A549 (cell line): ENCODE data around the gene TMOD4. TPM values are rescaled to one million over a fixed set of nuclear protein-coding genes. Genes with fewer than 3 reads are reported as not detected.

Experiments
- ATAC-seq, 2 experiments: fragments of 200-7000 bp in 1 of 2; fragments of >200 bp in 1 of 2; cut with Nextera tagmentation in 1 of 2; cut with Tn5 transposase in 1 of 2; 3 replicates each; pipeline versions ENCODE4 v1.8.0 to v1.9.1; 2018 to 2020; ENCODE audit warnings: mild to moderate bottlenecking in 1 of 2, moderate library complexity in 1 of 2
- CTCF ChIA-PET: fragments of 300-600 bp; sonication (Branson Sonifier 250); formaldehyde crosslinking; extraction: SDS; loops from one replicate; lab custom pipeline; 2021; ENCODE audit warnings: antibody characterized with exemption, inconsistent platforms; lab: Yijun Ruan, JAX
- POLR2A ChIA-PET: fragments of 350-600 bp; formaldehyde crosslinking; extraction: SDS; loops from one replicate; lab custom pipeline; 2021; ENCODE audit warnings: antibody characterized with exemption, inconsistent platforms; lab: Yijun Ruan, JAX
- DNase-seq, 2 experiments: peaks; one replicate each; pipeline versions ENCODE4 v3.0.0 to v3.0.0-alpha.2; 2011 to 2016; ENCODE audit warnings: low read depth in 1 of 2, low spot score in 1 of 2
- FAIRE-seq: peaks from 2 replicates; lab custom pipeline; 2011; peaks lifted over from hg19 to GRCh38; lab: Jason Lieb, UNC
- H3K27ac ChIP-seq, 2 experiments: fragments of >200 bp; sonication (Bioruptor Twin); formaldehyde crosslinking; 3 replicates each; pipeline ENCODE4 v1.5.1; 2016 to 2017
- H3K4me1 ChIP-seq: fragments of >200 bp; sonication (Bioruptor Twin); formaldehyde crosslinking; 3 replicates; pipeline ENCODE4 v1.6.1; 2016
- H3K4me2 ChIP-seq: fragments of >200 bp; sonication (Bioruptor Twin); formaldehyde crosslinking; 3 replicates; pipeline ENCODE4 v1.6.1; 2016
- H3K4me3 ChIP-seq: fragments of >200 bp; sonication (Bioruptor Twin); formaldehyde crosslinking; 3 replicates; pipeline ENCODE4 v1.5.1; 2016
- H3K9me3 ChIP-seq: fragments of >200 bp; sonication (Bioruptor Twin); formaldehyde crosslinking; 3 replicates; pipeline ENCODE4 v1.6.1; 2016
- CBX2 ChIP-seq: fragments of 200-600 bp; sonication (generic); IDR thresholded peaks from 2 replicates; pipeline ENCODE4 v1.6.1; 2016; ENCODE audit warnings: low read depth, mild to moderate bottlenecking, borderline replicate concordance
- CHD2 ChIP-seq: fragments of 150-350 bp; IDR thresholded peaks from 2 replicates; pipeline ENCODE4 v1.6.1; 2014; ENCODE audit warnings: low read length; ENCODE audit not compliant: partially characterized antibody
- FOSB ChIP-seq: fragments of 250-450 bp; sonication (Bioruptor Pico); IDR thresholded peaks from 2 replicates; pipeline ENCODE4 v1.5.0; 2020; ENCODE audit warnings: mild to moderate bottlenecking, moderate library complexity
- HDAC2 ChIP-seq: fragments of 200-600 bp; sonication (generic); IDR thresholded peaks from 2 replicates; pipeline ENCODE4 v1.6.1; 2016
- HOXB5 ChIP-seq: fragments of 250-450 bp; sonication (Bioruptor Pico); IDR thresholded peaks from 2 replicates; pipeline ENCODE4 v1.5.0; 2020; ENCODE audit warnings: mild to moderate bottlenecking, moderate library complexity
- NFE2L2 ChIP-seq: fragments of 150-350 bp; conservative IDR thresholded peaks from 2 replicates; pipeline ENCODE4 v1.6.1; 2014; ENCODE audit warnings: low read length
- NR3C1 ChIP-seq: fragments of >200 bp; sonication (Bioruptor Twin); formaldehyde crosslinking; IDR thresholded peaks from 3 replicates; pipeline ENCODE4 v1.6.1; 2017
- PHF8 ChIP-seq: fragments of 200-600 bp; sonication (generic); IDR thresholded peaks from 2 replicates; pipeline ENCODE4 v1.6.1; 2016; ENCODE audit warnings: low read depth, mild to moderate bottlenecking, antibody characterized with exemption, moderate library complexity, borderline replicate concordance
- POLR2A ChIP-seq: IDR thresholded peaks from 2 replicates; pipeline ENCODE4 v1.6.1; 2012; ENCODE audit warnings: mild to moderate bottlenecking, low read length
- POLR2AphosphoS2 ChIP-seq: conservative IDR thresholded peaks from 2 replicates; pipeline ENCODE4 v1.6.1; 2012; ENCODE audit warnings: low read length, improper control_type of control experiment, inconsistent platforms
- RCOR1 ChIP-seq: fragments of 150-350 bp; IDR thresholded peaks from 2 replicates; pipeline ENCODE4 v1.6.1; 2014; ENCODE audit warnings: antibody characterized with exemption, low read length, low read depth
- RNF2 ChIP-seq: fragments of 200-600 bp; sonication (generic); IDR thresholded peaks from 2 replicates; pipeline ENCODE4 v1.6.1; 2016; ENCODE audit warnings: low read depth, mild to moderate bottlenecking, antibody characterized with exemption, moderate library complexity, borderline replicate concordance
- TFCP2L1 ChIP-seq: fragments of 250-450 bp; sonication (Bioruptor Pico); IDR thresholded peaks from 2 replicates; pipeline ENCODE4 v1.5.0; 2021; ENCODE audit warnings: mild to moderate bottlenecking
- ZNF302 ChIP-seq: fragments of 250-450 bp; sonication (Bioruptor Pico); IDR thresholded peaks from 2 replicates; pipeline ENCODE4 v1.9.0; 2021; ENCODE audit warnings: inconsistent platforms, mild to moderate bottlenecking, moderate library complexity
- WGBS: methylation state at CpG from one replicate; pipeline ENCODE4 v1.1.6; 2017; ENCODE audit errors: missing lambda C conversion rate; 5-methylcytosine and 5-hydroxymethylcytosine counted together
- polyA plus RNA-seq, 4 experiments: library from polyadenylated mRNA; depleted of rRNA in 3 of 4; stranded (reverse); fragments of >200 nt; fragmentation: RNase III in 1 of 4; extraction: RNeasy Plus Mini Kit Qiagen cat#74134 plus additional on column Dnase treatment in 1 of 4; gene quantifications; 2 replicates in 3 of 4; 3 replicates in 1 of 4; pipeline ENCODE4 v1.2.3, GENCODE V29; 2011 to 2017
- TF ChIP-seq, protein P1 (sequence below): fragments of >200 bp; sonication (Bioruptor Twin); formaldehyde crosslinking; IDR thresholded peaks from 3 replicates; pipeline ENCODE4 v1.5.1; 2016
- TF ChIP-seq, protein P2 (sequence below): fragments of 450-650 bp; IDR thresholded peaks from 2 replicates; pipeline ENCODE4 v1.6.1; 2014; ENCODE audit warnings: antibody characterized with exemption
- TF ChIP-seq, protein P3 (sequence below): fragments of >200 bp; sonication (Bioruptor Twin); formaldehyde crosslinking; IDR thresholded peaks from 3 replicates; pipeline ENCODE4 v1.6.1; 2016
- TF ChIP-seq, protein P4 (sequence below): fragments of >200 bp; sonication (Bioruptor Twin); formaldehyde crosslinking; IDR thresholded peaks from 2 replicates; pipeline ENCODE4 v1.6.1; 2016

The TMOD4 gene
- polyA plus RNA-seq, 2 of the 4 experiments (the other 2 are of a cell fraction), result 0.30 to 0.49 TPM

DNA sequence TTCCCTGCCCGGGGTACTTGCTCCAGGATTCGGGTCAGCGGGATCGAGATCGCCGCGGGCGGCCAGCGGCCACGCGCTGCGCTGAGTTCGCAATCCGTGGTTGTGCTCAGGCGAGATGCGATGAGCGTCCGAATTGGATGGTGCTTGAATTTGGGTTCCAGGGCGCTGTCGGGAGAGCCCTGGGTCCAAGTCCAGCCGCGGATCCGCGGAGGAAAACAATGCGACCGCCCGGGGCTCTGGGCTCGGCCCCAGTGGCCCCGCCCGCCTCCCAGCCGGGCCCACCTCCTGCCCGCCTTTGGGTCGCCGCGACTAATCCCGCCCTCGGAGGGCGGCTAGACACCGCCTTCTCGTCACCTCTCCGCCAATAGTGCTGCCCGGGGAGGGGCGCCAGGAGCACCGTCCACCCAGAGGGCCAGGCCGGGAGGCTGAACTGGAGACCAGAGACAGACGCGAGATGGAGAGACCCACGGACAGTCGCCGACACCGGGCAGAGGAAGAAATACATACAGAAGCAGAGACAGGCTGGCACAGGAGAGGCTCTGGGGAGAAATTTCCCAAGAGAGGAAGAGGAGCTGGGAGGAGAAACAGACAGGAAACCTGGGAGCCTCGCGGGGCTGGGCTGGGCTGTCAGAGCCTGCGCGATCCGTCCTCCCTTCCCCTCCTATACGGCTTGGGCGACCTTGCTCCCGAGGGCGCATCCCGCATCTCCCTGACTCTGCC, 29.2 kb downstream of the TMOD4 start, which contains the start of gene SEMA6C:
Gene SEMA6C (minus strand): TSS at position 220 of the 720 bp plus-strand sequence. CDS start 4,010 bp downstream, outside the sequence.
- DNase-seq (peak; percentile 85 to 88), FAIRE-seq (no peak)
- Histone ChIP-seq H3K27ac (peak within 1 kb of the TSS; percentile 55 to 83), H3K4me1 (peaks cover 10% of the 10 kb centered on the region; the same call in 2 of the 3 replicates), H3K4me3 (peak within 1 kb of the TSS; percentile 66), H3K4me2 (peak within 1 kb of the TSS; percentile 94), H3K9me3 (no peaks in the 10 kb centered on the region)
- CTCF ChIA-PET, result no interaction called here
- TF ChIP-seq PHF8, result peak; percentile 43; the same call in 1 of the 2 replicates
- peak; percentile 19; the same call in 1 of the 2 replicates for TF ChIP-seq POLR2A
- no peak for TF ChIP-seq RCOR1
- TF ChIP-seq, all 56 proteins: peak for 2
- ATAC-seq, result peak; percentile 97 to 99
- POLR2A ChIA-PET, result no interaction called here
- whole genome bisulfite sequencing, result 6% methylated on average over 29 of the region's 61 CpGs

DNA sequence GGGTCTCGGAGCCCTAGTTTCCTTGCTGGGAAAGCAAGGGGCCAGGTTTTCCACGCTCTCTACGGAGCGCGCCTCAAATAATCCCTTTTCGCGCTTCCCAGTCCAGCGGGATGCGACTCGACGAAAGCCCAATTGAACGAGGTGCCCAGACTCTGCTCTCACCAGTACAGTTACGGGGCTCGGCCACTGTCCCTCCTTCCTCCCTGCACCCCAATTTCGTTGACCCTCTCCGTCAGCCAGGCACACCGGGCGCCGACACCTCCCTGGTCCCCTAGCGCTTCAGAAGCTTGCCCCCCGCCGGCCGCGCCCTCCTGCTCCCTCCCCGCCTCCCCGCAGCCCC, 29.7 kb downstream of the TMOD4 start:
- Histone ChIP-seq H3K4me1 (peaks cover 10% of the 10 kb centered on the region; the same call in 2 of the 3 replicates), H3K4me3 (peak overlapping the region; percentile 66), H3K4me2 (peak overlapping the region; percentile 94), H3K27ac (peak overlapping the region; percentile 55 to 83), H3K9me3 (no peaks in the 10 kb centered on the region)
- ATAC-seq (peak in 1 of 2 experiments; percentile 13; a peak in 1 of 6 replicates), FAIRE-seq (no peak), DNase-seq (no peak)
- TF ChIP-seq POLR2AphosphoS2 (no peak), FOSB (CRISPR knock-in tag) (no peak), PHF8 (no peak), ZNF302 (CRISPR knock-in tag) (no peak), HOXB5 (CRISPR knock-in tag) (no peak), NR3C1 (no peak), HDAC2 (no peak), RNF2 (no peak), CHD2 (no peak), NFE2L2 (no peak), CBX2 (no peak), TFCP2L1 (no peak)
- TF ChIP-seq, protein P1, sequence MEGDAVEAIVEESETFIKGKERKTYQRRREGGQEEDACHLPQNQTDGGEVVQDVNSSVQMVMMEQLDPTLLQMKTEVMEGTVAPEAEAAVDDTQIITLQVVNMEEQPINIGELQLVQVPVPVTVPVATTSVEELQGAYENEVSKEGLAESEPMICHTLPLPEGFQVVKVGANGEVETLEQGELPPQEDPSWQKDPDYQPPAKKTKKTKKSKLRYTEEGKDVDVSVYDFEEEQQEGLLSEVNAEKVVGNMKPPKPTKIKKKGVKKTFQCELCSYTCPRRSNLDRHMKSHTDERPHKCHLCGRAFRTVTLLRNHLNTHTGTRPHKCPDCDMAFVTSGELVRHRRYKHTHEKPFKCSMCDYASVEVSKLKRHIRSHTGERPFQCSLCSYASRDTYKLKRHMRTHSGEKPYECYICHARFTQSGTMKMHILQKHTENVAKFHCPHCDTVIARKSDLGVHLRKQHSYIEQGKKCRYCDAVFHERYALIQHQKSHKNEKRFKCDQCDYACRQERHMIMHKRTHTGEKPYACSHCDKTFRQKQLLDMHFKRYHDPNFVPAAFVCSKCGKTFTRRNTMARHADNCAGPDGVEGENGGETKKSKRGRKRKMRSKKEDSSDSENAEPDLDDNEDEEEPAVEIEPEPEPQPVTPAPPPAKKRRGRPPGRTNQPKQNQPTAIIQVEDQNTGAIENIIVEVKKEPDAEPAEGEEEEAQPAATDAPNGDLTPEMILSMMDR, result no peak
- TF ChIP-seq, protein P2, sequence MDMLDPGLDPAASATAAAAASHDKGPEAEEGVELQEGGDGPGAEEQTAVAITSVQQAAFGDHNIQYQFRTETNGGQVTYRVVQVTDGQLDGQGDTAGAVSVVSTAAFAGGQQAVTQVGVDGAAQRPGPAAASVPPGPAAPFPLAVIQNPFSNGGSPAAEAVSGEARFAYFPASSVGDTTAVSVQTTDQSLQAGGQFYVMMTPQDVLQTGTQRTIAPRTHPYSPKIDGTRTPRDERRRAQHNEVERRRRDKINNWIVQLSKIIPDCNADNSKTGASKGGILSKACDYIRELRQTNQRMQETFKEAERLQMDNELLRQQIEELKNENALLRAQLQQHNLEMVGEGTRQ, result no peak
- TF ChIP-seq, protein P3, sequence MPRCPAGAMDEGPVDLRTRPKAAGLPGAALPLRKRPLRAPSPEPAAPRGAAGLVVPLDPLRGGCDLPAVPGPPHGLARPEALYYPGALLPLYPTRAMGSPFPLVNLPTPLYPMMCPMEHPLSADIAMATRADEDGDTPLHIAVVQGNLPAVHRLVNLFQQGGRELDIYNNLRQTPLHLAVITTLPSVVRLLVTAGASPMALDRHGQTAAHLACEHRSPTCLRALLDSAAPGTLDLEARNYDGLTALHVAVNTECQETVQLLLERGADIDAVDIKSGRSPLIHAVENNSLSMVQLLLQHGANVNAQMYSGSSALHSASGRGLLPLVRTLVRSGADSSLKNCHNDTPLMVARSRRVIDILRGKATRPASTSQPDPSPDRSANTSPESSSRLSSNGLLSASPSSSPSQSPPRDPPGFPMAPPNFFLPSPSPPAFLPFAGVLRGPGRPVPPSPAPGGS, result no peak
- TF ChIP-seq, protein P4, sequence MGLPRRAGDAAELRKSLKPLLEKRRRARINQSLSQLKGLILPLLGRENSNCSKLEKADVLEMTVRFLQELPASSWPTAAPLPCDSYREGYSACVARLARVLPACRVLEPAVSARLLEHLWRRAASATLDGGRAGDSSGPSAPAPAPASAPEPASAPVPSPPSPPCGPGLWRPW, result no peak
- WGBS, result 54% methylated on average over 18 of the region's 26 CpGs
- ChIA-PET POLR2A (no interaction called here), CTCF (no interaction called here)
